WI38 (cell line): ENCODE data around the gene FAM131C.

ENCODE experiments used
- H3K4me3 ChIP-seq: 2 replicates; pipeline ENCODE4 v1.5.1; 2011; ENCODE audit warnings: low read depth, mild to moderate bottlenecking, control low read depth, low read length
- TF ChIP-seq, protein P1 (sequence below): IDR thresholded peaks from 2 replicates; pipeline ENCODE4 v1.5.1; 2012; ENCODE audit warnings: low read depth, mild to moderate bottlenecking, control low read depth, low read length

Gene FAM131C

DNA sequence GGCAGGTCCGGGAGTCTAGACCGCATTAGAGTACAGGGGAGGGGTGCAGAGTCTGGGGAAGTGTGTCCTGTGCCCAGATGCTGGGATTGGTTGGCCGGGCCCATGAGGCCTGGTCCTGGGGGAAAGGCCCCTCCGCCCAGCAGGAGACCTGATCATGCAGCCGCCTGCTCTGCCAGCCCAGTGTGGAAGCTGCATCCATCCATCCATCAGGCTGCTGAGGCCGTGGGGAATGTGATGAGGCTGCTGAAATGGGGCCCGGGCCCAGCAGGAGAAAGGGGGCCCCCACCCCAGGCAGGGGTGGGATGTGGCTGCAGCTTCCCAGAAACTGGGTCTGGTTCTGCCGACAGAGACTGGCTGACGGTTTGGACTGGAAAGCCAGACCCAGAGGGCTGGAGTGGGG lies 45.3 kb upstream of the FAM131C start:
- TF ChIP-seq, protein P1, sequence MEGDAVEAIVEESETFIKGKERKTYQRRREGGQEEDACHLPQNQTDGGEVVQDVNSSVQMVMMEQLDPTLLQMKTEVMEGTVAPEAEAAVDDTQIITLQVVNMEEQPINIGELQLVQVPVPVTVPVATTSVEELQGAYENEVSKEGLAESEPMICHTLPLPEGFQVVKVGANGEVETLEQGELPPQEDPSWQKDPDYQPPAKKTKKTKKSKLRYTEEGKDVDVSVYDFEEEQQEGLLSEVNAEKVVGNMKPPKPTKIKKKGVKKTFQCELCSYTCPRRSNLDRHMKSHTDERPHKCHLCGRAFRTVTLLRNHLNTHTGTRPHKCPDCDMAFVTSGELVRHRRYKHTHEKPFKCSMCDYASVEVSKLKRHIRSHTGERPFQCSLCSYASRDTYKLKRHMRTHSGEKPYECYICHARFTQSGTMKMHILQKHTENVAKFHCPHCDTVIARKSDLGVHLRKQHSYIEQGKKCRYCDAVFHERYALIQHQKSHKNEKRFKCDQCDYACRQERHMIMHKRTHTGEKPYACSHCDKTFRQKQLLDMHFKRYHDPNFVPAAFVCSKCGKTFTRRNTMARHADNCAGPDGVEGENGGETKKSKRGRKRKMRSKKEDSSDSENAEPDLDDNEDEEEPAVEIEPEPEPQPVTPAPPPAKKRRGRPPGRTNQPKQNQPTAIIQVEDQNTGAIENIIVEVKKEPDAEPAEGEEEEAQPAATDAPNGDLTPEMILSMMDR, result no peak
- no peak overlapping the region for H3K4me3 ChIP-seq

DNA sequence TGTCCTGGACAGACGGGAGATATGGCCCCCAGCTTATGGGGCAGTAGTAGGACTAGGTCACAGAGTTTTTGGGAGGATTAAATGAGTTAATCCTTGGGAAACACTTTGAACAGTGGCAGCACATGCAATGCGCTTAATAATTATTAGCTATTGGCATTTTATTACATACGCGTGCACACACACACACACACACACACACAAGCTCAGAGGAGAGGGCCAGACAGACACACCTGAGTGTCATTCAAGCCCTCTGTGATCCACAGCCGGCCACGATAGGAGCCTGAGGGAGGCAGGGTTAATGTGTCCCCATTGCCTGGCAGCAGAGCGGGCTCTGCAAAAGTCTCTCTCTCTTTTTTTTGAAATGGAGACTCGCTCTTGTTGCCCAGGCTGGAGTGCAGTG lies 44.5 kb upstream of the FAM131C start:
- TF ChIP-seq, protein P1, result no peak
- no peak overlapping the region for H3K4me3 ChIP-seq

DNA sequence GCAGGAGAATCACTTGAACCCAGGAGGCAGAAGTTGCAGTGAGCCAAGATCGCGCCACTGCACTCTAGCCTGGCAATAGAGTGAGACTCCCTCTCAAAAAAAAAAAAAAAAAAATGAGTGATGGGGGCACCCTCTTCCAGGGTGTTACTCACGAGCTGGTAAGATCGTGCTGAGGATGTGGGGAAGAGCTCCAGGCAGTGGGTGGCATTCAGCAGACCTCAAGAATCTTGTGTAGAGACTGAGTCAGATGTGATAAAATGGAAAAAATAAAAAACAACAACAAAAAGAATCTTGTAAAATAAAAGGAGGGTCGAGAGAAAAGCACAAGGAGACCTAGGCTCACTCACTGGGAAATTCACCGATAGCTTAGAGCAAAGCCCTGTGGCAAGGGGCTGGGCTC lies 43.9 kb upstream of the FAM131C start:
- TF ChIP-seq, protein P1, result no peak
- no peak overlapping the region for H3K4me3 ChIP-seq

DNA sequence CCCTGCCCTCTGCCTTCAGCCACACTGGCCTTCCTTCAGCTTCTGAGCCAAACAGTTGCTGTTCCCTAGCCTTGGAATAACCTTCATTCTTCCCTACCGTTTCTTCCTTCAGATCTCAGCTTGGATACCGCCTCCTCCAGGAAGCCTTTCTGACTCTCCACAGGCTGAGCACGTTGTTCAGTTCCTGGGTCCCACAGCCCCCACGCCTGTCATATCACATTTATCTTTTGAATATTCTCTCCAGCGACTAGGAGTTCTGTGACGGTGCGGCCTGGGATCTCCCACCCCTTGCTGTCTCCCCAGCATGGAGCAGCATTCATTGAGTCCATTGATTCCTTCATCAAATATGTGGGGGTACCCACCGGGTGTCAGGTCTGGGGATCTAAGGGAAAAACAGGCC lies 43.2 kb upstream of the FAM131C start:
- H3K4me3 ChIP-seq, result no peak overlapping the region
- TF ChIP-seq, protein P1, result no peak

DNA sequence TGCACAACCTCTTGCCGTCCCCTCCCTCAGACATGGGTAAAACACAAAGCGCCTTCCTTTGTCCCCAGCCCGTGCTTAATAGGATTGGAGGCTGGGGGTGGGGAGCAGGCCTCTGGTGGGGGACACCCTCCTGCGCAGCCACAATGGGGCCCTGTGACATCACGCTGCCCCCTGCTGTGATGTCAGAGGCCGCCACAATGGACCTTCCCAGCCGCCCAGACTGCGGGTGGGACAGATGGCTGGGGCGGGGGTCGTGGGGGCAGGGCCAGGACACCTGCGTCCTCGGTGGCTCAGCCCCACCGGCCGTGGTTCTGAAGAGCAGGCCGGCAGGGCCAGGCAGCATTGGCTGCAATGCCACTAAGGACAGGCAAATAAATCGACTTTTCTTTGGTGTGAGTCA lies 42.6 kb upstream of the FAM131C start:
- H3K4me3 ChIP-seq, result no peak overlapping the region
- TF ChIP-seq, protein P1, result no peak

DNA sequence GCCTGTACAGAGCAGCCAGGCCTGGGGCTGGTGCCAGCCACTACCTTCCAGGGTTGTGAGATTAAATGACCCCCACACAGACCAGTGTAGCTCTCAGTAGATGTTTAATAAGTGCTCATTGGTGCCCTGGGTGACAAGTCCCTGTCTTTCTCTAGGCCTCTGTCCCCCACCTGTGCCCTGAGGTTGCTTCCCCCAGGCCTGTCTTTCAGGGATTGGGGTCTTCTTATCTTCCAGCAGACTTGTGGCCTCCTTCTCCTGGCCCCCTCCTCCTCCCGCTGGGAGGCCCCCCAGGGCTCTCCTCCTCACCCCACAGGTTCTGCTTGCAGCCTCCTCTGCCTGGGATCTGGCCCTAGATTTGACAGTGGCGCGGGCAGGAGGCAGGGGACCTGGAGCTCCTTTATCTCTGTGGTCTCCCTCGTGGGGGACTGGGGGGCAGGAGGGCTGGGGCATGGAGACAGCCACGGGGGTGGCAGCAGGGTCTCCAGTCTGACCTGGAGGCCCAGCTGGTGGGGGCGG lies 42.1 kb upstream of the FAM131C start:
- TF ChIP-seq, protein P1, result no peak
- H3K4me3 ChIP-seq, result no peak overlapping the region

DNA sequence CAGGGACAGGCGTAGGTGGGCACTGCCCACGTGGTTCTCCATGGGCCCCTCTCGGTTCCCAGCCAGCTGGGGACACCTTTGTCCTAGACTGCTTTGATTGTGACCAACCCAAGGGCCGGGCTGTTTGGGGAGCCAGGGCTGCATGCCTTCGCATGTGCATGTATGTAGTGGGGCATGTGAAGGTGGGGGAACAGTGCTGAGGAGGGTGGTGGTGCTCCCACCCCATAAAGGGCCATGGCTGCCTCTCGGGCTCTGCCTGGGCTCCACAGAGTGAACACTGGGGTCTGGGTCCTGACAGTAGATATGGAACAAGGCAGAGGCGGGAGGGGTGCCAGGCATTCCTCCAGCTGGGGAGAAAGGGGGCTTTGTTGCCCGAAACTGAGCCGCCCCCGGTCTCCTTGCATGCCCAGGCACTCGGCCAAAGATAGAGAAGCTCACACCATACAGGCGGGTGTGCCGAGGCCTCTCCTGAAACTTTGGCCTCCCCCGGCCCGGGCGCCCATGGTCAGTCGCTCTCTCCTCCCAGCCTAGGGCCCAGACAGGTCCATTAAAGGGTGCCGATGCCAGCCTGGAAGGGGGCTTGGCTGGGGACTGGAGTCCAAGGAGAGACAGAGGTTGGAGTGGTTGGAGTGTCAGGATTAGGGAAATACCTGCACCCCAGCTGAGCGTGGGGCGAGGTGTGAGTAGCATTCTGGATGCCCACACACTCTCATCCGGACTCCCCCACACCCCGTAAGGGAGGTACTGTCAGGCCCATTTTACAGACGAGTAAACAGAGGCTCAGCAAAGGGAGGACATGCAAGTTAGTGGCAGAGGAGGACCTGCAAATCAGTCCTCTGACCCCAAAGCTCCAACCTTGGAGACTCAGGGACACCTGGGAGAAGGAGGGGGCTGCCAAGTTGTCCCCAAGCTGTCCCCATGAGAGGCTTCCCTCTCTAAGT lies 41.3 kb upstream of the FAM131C start:
- TF ChIP-seq, protein P1, result no peak
- no peak overlapping the region for H3K4me3 ChIP-seq
